GM23248 (cell line): Measurements from ENCODE around the gene PTPRK.

Experiments used
- EZH2 ChIP-seq: fragments of 200-600 bp; sonication (generic); IDR thresholded peaks from 2 replicates; pipeline ENCODE4 v1.6.1; 2018; ENCODE audit warnings: antibody characterized with exemption, mild to moderate bottlenecking; ENCODE audit not compliant: insufficient read depth, poor library complexity, severe bottlenecking
- EZH2phosphoT487 ChIP-seq: fragments of 200-600 bp; sonication (generic); IDR thresholded peaks from 2 replicates; pipeline ENCODE4 v1.6.1; 2018; ENCODE audit warnings: antibody characterized with exemption, moderate library complexity, mild to moderate bottlenecking, low read depth; ENCODE audit not compliant: insufficient read depth

- no peak for TF ChIP-seq EZH2
- no peak for TF ChIP-seq EZH2phosphoT487
These were observed 277.5 kb downstream of the PTPRK start for GRCh38 chr6:128242765-128243403.
